Left ventricle myocardium inferior (tissue), 1 donor: ENCODE results near the gene DCAF8. TPM values are rescaled to one million over a fixed set of nuclear protein-coding genes. Genes with fewer than 3 reads are reported as not detected.
A peak's percentile ranks its signal among the peaks of the same experiment; 100 is the strongest.

ENCODE experiments used
- DNase-seq: peaks from one replicate; pipeline ENCODE4 v3.0.0-alpha.2; 2020
- H3K27ac ChIP-seq: fragments of 200-600 bp; replicated peaks from 2 replicates; pipeline ENCODE4 v1.8.0; 2021
- H3K27me3 ChIP-seq: fragments of 200-600 bp; 2 replicates; pipeline ENCODE4 v1.8.0; 2021; ENCODE audit warnings: low read depth
- H3K36me3 ChIP-seq: fragments of 200-600 bp; 2 replicates; pipeline ENCODE4 v1.8.0; 2021
- H3K4me1 ChIP-seq: fragments of 200-600 bp; 2 replicates; pipeline ENCODE4 v1.8.0; 2021
- H3K4me3 ChIP-seq: fragments of 200-600 bp; 2 replicates; pipeline ENCODE4 v1.8.0; 2021; ENCODE audit warnings: mild to moderate bottlenecking, moderate library complexity
- H3K9me3 ChIP-seq: fragments of 200-600 bp; replicated peaks from 2 replicates; pipeline ENCODE4 v1.8.0; 2021
- CTCF ChIP-seq: fragments of 200-600 bp; IDR thresholded peaks from 2 replicates; pipeline ENCODE4 v1.8.0; 2021; ENCODE audit warnings: antibody characterized with exemption, mild to moderate bottlenecking, borderline replicate concordance
- intact Hi-C: fragments of 100-400 bp; cut with micrococcal nuclease; formaldehyde crosslinking; loops from one replicate; pipeline ENCODE4 v1.11.0; 2022
- total RNA-seq: library from RNA; stranded (reverse); fragmentation: NEBNext Ultra II Directional; extraction: Animal tissue kit (Norgen Biotek cat#: 25700); gene quantifications from one replicate; pipeline ENCODE4 v1.2.1, GENCODE V29; 2021
- donor health status: DM: no; HTN: yes; CAD: no; lungs with severe emphysema.

Gene DCAF8
- total RNA-seq, 1 donor from 2014 or later, result 162 TPM

- H3K27me3 ChIP-seq, result no peaks in the 10 kb centered on the region
- peaks cover 18% of the 10 kb centered on the region for H3K4me1 ChIP-seq
- TF ChIP-seq CTCF, result no peak
- peak; percentile 49 for DNase-seq
- no peak overlapping the region for H3K27ac ChIP-seq
- no peaks in the 10 kb centered on the region for H3K9me3 ChIP-seq
- no peak overlapping the region for H3K4me3 ChIP-seq
- H3K36me3 ChIP-seq, result no peaks in the 10 kb centered on the region
- intact Hi-C loops, result loop anchor here (10.0 kb wide), 1 partner anchor 58 kb away; no protein-coding TSS in a partner anchor
Measured at GRCh38 chr1:160197231-160197630, 65.1 kb downstream of the DCAF8 start.

- H3K9me3 ChIP-seq, result no peaks in the 10 kb centered on the region
- peaks cover 26% of the 10 kb centered on the region for H3K4me1 ChIP-seq
- no peaks in the 10 kb centered on the region for H3K36me3 ChIP-seq
- no peak overlapping the region for H3K4me3 ChIP-seq
- H3K27ac ChIP-seq, result no peak overlapping the region
- intact Hi-C loops, result loop anchor here (10.0 kb wide), 1 partner anchor 59 kb away; no protein-coding TSS in a partner anchor
- DNase-seq, result no peak
- no peaks in the 10 kb centered on the region for H3K27me3 ChIP-seq
- no peak for TF ChIP-seq CTCF
Measured at GRCh38 chr1:160196143-160196542, 66.2 kb downstream of the DCAF8 start.

- no peak for DNase-seq
- no peaks in the 10 kb centered on the region for H3K36me3 ChIP-seq
- peaks cover 40% of the 10 kb centered on the region for H3K4me1 ChIP-seq
Measured at GRCh38 chr1:160194737-160195059, 67.7 kb downstream of the DCAF8 start.

GRCh38 chr1:160193832-160194736 is 68.3 kb downstream of the DCAF8 start:
- no peak overlapping the region for H3K27ac ChIP-seq
- H3K4me3 ChIP-seq, result no peak overlapping the region
- H3K36me3 ChIP-seq, result no peaks in the 10 kb centered on the region
- no peak for TF ChIP-seq CTCF
- no peaks in the 10 kb centered on the region for H3K27me3 ChIP-seq
- H3K9me3 ChIP-seq, result no peaks in the 10 kb centered on the region
- DNase-seq, result no peak
- H3K4me1 ChIP-seq, result peaks cover 47% of the 10 kb centered on the region
- intact Hi-C loops, result loop anchor here (10.0 kb wide), 1 partner anchor 61 kb away; no protein-coding TSS in a partner anchor

More at GRCh38 chr1:160194737-160195059, 67.7 kb downstream of the DCAF8 start:
- intact Hi-C loops, result loop anchor here (10.0 kb wide), 1 partner anchor 60 kb away; no protein-coding TSS in a partner anchor
- no peaks in the 10 kb centered on the region for H3K9me3 ChIP-seq
- no peak overlapping the region for H3K4me3 ChIP-seq
- TF ChIP-seq CTCF, result no peak
- no peak overlapping the region for H3K27ac ChIP-seq
- no peaks in the 10 kb centered on the region for H3K27me3 ChIP-seq

- DNase-seq, result peak; percentile 82
- Histone ChIP-seq H3K36me3 (no peaks in the 10 kb centered on the region), H3K27me3 (no peaks in the 10 kb centered on the region), H3K9me3 (no peaks in the 10 kb centered on the region), H3K4me3 (peak overlapping the region; percentile 23), H3K4me1 (peaks cover 48% of the 10 kb centered on the region), H3K27ac (peak overlapping the region; percentile 69)
- intact Hi-C loops, result loop anchor here (10.0 kb wide), 1 partner anchor 62 kb away; no protein-coding TSS in a partner anchor
- TF ChIP-seq CTCF, result peak; percentile 97
Measured at GRCh38 chr1:160193091-160193819, 69.1 kb downstream of the DCAF8 start.
